ENCODE results near the gene SIGLEC7. TPM values are rescaled to one million over a fixed set of nuclear protein-coding genes. Genes with fewer than 3 reads are reported as not detected.

SIGLEC7 gene
- total and polyA plus RNA-seq, 2 experiments from 2014 or later: not detected

DNA sequence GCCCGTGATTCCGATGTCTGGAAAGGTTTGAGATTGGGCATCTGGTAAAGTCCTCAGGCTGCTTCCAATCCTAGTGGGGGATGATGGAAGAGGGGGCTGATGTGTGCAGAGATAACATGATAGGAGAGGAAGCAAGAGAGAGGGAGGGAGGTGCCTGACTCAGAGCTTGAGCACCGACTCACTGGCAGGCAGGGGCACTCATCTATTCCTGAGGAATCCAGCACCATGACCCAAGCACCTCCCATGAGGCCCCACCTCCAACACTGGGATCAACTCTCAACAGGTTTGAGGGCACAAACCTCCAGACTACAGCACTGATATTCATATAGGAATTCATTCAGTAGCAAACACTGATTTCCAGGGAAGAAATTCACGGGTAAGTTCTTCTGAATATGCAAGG, 23.0 kb upstream of the SIGLEC7 start:
- Histone ChIP-seq H3K27me3 (replicated peaks; ENCODE audit: insufficient read depth) (peaks cover 9% of the 10 kb centered on the region), H3K4me2 (ENCODE audit: unreplicated experiment) (no peak overlapping the region), H3K9me3 (ENCODE audit: low read depth) (no peaks in the 10 kb centered on the region), H2AFZ (no peak overlapping the region), H3K9ac (no peak overlapping the region), H3K27ac (no peak overlapping the region), H3K79me2 (ENCODE audit: insufficient read depth) (no peaks in the 10 kb centered on the region), H3K36me3 (ENCODE audit: low read depth) (no peaks in the 10 kb centered on the region), H3K4me3 (no peak overlapping the region), H3F3A (ENCODE audit: insufficient read depth) (no peaks in the 10 kb centered on the region), H4K20me1 (ENCODE audit: insufficient read depth) (no peaks in the 10 kb centered on the region), H3K4me1 (ENCODE audit: insufficient read depth) (no peaks in the 10 kb centered on the region), H3K9me2 (ENCODE audit: insufficient read depth) (no peaks in the 10 kb centered on the region)
- in situ Hi-C loops (cut with MboI): no loop called here
- no peak for TF ChIP-seq EZH2 (IDR thresholded peaks at IDR 0.05; ENCODE audit: insufficient read depth, poor library complexity, severe bottlenecking)
- TF ChIP-seq EZH2phosphoT487 (IDR thresholded peaks at IDR 0.05; ENCODE audit: insufficient read depth, low read depth): no peak
- peak; percentile 32 for DNase-seq
- 42% methylated on average over 4 of the region's 4 CpGs for WGBS, 2 experiments (ENCODE audit: low coverage in 1 of 2, low lambda C conversion rate in 2 of 2, missing lambda C conversion rate in 2 of 2)

DNA sequence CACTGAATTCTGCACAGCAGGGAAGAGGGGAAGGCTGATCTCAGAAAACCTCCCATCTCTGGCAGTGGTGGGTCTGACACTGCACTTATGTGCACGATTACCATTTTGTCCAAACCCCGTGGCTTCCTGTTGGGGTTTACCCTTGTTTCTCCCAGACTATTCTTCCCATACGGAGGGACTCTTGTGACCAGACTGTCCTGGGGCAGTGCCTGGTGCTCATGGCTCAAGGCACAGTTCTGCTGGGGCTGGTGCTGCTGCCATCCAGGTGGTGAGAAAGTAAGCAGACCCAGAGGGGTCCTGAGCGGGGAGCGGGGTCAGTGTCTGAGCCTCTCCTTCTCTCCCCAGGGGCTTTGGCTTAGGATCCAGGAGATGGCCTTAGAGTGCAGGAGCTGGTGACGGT, 22.5 kb upstream of the SIGLEC7 start:
- no peak for DNase-seq
- no peaks in the 10 kb centered on the region for H3F3A ChIP-seq (ENCODE audit: insufficient read depth)
- no peaks in the 10 kb centered on the region for H4K20me1 ChIP-seq (ENCODE audit: insufficient read depth)
- no peaks in the 10 kb centered on the region for H3K4me1 ChIP-seq (ENCODE audit: insufficient read depth)
- H3K9me3 ChIP-seq (ENCODE audit: low read depth): no peaks in the 10 kb centered on the region
- H2AFZ ChIP-seq: no peak overlapping the region
- in situ Hi-C loops (cut with MboI): no loop called here
- no peaks in the 10 kb centered on the region for H3K79me2 ChIP-seq (ENCODE audit: insufficient read depth)
- H3K4me3 ChIP-seq: no peak overlapping the region
- H3K9me2 ChIP-seq (ENCODE audit: insufficient read depth): no peaks in the 10 kb centered on the region
- H3K4me2 ChIP-seq (ENCODE audit: unreplicated experiment): no peak overlapping the region
- peaks cover 9% of the 10 kb centered on the region for H3K27me3 ChIP-seq (replicated peaks; ENCODE audit: insufficient read depth)
- 47 to 57% methylated on average over 6 of the region's 6 CpGs for WGBS, 2 experiments (ENCODE audit: low coverage in 1 of 2, low lambda C conversion rate in 2 of 2, missing lambda C conversion rate in 2 of 2)
- no peak for TF ChIP-seq EZH2 (IDR thresholded peaks at IDR 0.05; ENCODE audit: insufficient read depth, poor library complexity, severe bottlenecking)
- TF ChIP-seq EZH2phosphoT487 (IDR thresholded peaks at IDR 0.05; ENCODE audit: insufficient read depth, low read depth): no peak
- no peak overlapping the region for H3K9ac ChIP-seq
- no peaks in the 10 kb centered on the region for H3K36me3 ChIP-seq (ENCODE audit: low read depth)
- H3K27ac ChIP-seq: no peak overlapping the region

- 72 to 86% methylated on average over 6 of the region's 6 CpGs for WGBS, 2 experiments (ENCODE audit: low coverage in 1 of 2, low lambda C conversion rate in 2 of 2, missing lambda C conversion rate in 2 of 2)
- Histone ChIP-seq H3K36me3 (ENCODE audit: low read depth) (no peaks in the 10 kb centered on the region), H2AFZ (no peak overlapping the region), H3K4me1 (ENCODE audit: insufficient read depth) (no peaks in the 10 kb centered on the region), H3K27me3 (replicated peaks; ENCODE audit: insufficient read depth) (peaks cover 9% of the 10 kb centered on the region), H3K9me2 (ENCODE audit: insufficient read depth) (no peaks in the 10 kb centered on the region), H3K4me2 (ENCODE audit: unreplicated experiment) (no peak overlapping the region), H3K9ac (no peak overlapping the region), H3K9me3 (ENCODE audit: low read depth) (no peaks in the 10 kb centered on the region), H4K20me1 (ENCODE audit: insufficient read depth) (no peaks in the 10 kb centered on the region), H3F3A (ENCODE audit: insufficient read depth) (no peaks in the 10 kb centered on the region), H3K79me2 (ENCODE audit: insufficient read depth) (no peaks in the 10 kb centered on the region), H3K27ac (no peak overlapping the region), H3K4me3 (no peak overlapping the region)
- DNase-seq: no peak
- TF ChIP-seq EZH2 (IDR thresholded peaks at IDR 0.05; ENCODE audit: insufficient read depth, poor library complexity, severe bottlenecking): no peak
- no peak for TF ChIP-seq EZH2phosphoT487 (IDR thresholded peaks at IDR 0.05; ENCODE audit: insufficient read depth, low read depth)
- in situ Hi-C loops (cut with MboI): no loop called here
Observed at GRCh38 chr19:51120160-51120559, 21.9 kb upstream of the SIGLEC7 start.

GRCh38 chr19:51121257-51121656, 20.8 kb upstream of the SIGLEC7 start:
- in situ Hi-C loops (cut with MboI): no loop called here
- no peak overlapping the region for H3K4me2 ChIP-seq (ENCODE audit: unreplicated experiment)

More at GRCh38 chr19:51121257-51121656, 20.8 kb upstream of the SIGLEC7 start:
- H4K20me1 ChIP-seq (ENCODE audit: insufficient read depth): no peaks in the 10 kb centered on the region
- no peaks in the 10 kb centered on the region for H3F3A ChIP-seq (ENCODE audit: insufficient read depth)
- H3K4me1 ChIP-seq (ENCODE audit: insufficient read depth): no peaks in the 10 kb centered on the region
- WGBS, 2 experiments (ENCODE audit: low coverage in 1 of 2, low lambda C conversion rate in 2 of 2, missing lambda C conversion rate in 2 of 2): 66 to 81% methylated on average over 8 of the region's 8 CpGs
- TF ChIP-seq EZH2 (IDR thresholded peaks at IDR 0.05; ENCODE audit: insufficient read depth, poor library complexity, severe bottlenecking): no peak
- TF ChIP-seq EZH2phosphoT487 (IDR thresholded peaks at IDR 0.05; ENCODE audit: insufficient read depth, low read depth): no peak
- no peaks in the 10 kb centered on the region for H3K9me3 ChIP-seq (ENCODE audit: low read depth)
- peaks cover 9% of the 10 kb centered on the region; the same call in 1 of the 2 replicates for H3K27me3 ChIP-seq (replicated peaks; ENCODE audit: insufficient read depth)
- H3K9me2 ChIP-seq (ENCODE audit: insufficient read depth): no peaks in the 10 kb centered on the region
- no peak overlapping the region for H3K4me3 ChIP-seq
- no peak for DNase-seq
- no peak overlapping the region for H3K9ac ChIP-seq
- H2AFZ ChIP-seq: no peak overlapping the region
- no peak overlapping the region for H3K27ac ChIP-seq
- H3K79me2 ChIP-seq (ENCODE audit: insufficient read depth): no peaks in the 10 kb centered on the region
- no peaks in the 10 kb centered on the region for H3K36me3 ChIP-seq (ENCODE audit: low read depth)

Measured in GM23248 (cell line).